Measurements from ENCODE around the gene SPATS1.
"Not testable (repeated sequence)": the region's sequence is repeated elsewhere in the genome, so short reads cannot be mapped to it uniquely, and the experiment has no call there.

SPATS1 gene

GRCh38 chr6:44312901-44313788 is 29.3 kb upstream of the SPATS1 start, which contains the start of gene AARS2:
TSS of gene AARS2 (minus strand) at chr6:44313347. CDS start at chr6:44313323, 24 bp downstream.
- DNase-seq: peak; percentile 77

- not testable (repeated sequence) for DNase-seq
Observed at GRCh38 chr6:44314657-44315056, 27.8 kb upstream of the SPATS1 start.

- no peak for DNase-seq
Observed at GRCh38 chr6:44315516-44315915, 26.9 kb upstream of the SPATS1 start.

DNA sequence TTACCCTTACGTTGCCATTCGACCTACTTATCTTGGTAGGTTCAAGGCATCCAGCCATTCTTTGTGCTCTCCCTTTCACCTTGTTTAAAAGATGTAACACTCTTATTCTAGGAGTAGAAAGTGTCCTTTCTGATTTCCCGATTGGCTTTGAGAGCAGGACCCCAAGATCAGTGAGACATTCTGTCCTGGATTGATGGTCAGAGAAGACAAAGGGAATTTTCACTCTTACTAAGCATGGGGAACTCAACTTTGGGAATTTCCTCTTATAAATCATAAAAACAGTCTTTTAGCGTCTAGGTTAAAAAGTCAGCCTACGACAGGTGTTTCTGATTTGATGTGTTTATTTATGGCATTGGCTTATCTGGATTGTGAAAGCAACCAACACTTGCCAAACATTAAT is 26.5 kb upstream of the SPATS1 start:
- no peak for DNase-seq

- no peak for DNase-seq
Observed at GRCh38 chr6:44316481-44316880, 26.0 kb upstream of the SPATS1 start.

DNA sequence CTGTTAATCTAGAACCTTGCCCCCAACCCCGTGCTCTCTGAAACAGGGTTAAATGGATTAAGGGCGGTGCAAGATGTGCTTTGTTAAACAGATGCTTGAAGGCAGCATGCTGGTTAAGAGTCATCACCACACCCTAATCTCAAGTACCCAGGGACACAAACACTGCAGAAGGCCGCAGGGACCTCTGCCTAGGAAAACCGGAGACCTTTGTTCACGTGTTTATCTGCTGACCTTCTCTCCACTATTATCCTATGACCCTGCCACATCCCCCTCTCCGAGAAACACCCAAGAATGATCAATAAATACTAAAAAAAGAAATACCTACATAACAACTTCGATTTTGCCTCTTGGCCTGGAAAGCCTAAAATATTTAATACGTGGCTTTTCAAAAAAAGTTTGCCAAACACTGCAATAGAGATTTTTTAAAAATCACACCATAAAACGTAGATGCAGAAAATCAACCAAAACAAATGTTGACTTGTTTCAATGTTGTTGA is 25.3 kb upstream of the SPATS1 start:
- DNase-seq: not testable (repeated sequence)

GRCh38 chr6:44321210-44321609 is 21.2 kb upstream of the SPATS1 start:
- no peak for DNase-seq

- DNase-seq: no peak
Observed at GRCh38 chr6:44327096-44327495, 15.4 kb upstream of the SPATS1 start.

DNA sequence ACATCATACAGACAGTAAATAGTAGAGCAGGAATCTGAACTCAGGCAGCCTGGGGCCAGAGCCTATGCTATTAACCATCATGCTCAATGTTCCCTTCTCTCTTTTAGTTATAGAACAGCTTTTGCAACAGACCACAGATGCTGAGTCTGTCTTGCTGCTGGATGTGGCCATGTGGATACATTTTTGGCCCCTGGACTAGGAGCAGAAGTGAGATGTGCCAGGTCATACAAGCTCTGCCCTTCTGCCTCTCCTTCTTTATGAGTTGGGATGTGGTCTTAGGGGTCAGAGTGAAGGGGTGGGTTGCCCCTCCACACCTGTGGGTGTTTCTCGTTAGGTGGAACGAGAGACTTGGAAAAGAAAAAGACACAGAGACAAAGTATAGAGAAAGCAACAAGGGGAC is 14.7 kb upstream of the SPATS1 start:
- DNase-seq: no peak

DNA sequence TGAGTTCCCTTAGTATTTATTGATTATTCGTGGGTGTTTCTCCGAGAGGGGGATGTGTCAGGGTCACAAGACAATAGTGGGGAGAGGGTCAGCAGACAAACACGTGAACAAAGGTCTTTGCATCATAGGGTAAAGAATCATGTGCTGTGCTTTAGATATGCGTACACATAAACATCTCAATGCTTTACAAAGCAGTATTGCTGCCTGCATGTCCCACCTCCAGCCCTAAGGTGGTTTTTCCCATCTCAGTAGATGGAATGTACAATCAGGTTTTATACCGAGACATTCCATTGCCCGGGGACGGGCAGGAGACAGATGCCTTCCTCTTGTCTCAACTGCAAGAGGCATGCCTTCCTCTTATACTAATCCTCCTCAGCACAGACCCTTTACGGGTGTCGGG is 14.2 kb upstream of the SPATS1 start:
- not testable (repeated sequence) for DNase-seq

- DNase-seq: no peak
Observed at GRCh38 chr6:44329858-44330257, 12.6 kb upstream of the SPATS1 start.

DNA sequence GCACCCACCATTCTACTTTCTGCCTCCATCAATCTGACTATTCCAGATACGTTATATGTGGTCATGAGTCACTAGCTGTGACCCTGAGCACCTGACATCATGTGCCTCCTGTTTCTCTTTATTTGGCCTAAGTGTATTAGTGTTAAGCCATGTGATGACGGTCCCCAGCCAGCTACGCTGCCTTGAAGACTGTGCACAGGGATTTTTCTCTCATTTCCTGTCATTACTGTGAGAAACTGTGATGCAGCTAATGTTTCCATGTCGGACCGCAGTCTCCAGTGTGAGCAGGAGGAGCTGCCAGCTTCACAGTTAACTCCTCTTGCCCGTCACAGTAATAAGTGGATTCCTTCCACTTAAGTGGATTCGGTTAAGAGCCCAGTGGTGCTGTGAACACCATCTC is 9.9 kb upstream of the SPATS1 start:
- DNase-seq: no peak

- DNase-seq: no peak
Observed at GRCh38 chr6:44333273-44333919, 9.1 kb upstream of the SPATS1 start.

- DNase-seq: no peak
Observed at GRCh38 chr6:44333942-44334341, 8.5 kb upstream of the SPATS1 start.

DNA sequence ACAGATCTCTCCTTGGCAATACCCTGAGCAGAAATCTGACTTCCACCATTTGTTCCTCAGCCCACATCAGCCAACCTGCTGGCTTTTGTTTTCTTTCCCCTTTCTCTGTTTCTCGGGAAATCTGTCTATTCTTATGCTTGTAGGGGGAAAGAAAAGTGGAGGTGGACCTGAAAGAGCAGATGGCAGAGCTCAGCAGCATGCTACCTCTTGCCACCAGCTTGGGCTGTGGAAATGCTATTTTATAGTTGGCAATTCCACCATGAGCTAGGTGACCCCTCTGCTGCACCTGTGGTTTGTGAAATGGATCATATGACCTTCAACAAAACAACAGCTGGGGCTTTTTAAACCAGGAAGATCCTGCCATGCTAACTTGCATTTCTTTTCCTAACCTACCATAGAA is 6.8 kb upstream of the SPATS1 start:
- DNase-seq: no peak

DNA sequence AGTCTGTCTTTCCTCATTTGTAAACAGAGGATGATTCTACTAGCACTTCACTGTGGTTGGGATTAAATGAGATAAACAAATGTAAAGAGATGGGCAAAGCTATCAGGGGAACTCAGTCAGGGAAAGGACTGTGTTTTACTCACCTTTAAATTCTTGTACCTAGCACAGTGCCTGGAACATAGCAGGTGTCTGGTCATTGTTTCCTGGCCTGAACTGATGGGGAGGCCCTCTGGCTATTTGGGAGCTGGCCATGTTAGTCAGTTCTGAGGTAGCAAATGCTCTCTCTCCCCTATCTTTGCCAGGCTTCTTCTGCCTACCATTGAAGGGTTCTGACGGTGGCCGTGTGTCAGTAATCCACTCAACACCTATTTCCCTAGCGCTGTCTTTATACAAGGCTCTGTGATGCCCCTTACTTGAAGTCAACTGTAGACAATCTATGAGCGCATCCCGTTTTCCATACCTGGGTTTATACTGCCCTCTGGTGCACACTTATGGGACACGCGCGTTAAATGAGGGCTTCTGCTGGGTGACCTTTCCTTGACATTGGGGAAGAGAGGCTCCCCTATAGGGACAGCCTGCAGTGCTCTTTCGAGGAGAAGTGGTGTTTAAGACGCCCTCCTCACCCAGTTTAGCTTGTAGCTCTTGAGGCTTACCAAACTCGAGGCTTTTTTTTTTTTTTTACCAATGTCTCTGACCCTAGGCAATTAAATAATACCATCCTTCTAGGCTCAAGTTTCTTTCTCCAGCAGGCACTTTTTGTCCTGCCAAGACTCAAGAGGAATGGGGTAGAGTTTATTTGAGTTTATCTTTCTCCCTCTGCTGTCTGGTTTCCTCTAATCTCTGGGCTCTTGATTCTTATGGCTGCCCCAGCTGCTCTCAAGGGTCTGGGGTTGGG is 4.0 kb upstream of the SPATS1 start:
- peak; percentile 46 for DNase-seq

GRCh38 chr6:44339301-44339700 is 3.1 kb upstream of the SPATS1 start:
- DNase-seq: no peak

- DNase-seq: no peak
Observed at GRCh38 chr6:44339763-44340625, 2.5 kb upstream of the SPATS1 start.

DNA sequence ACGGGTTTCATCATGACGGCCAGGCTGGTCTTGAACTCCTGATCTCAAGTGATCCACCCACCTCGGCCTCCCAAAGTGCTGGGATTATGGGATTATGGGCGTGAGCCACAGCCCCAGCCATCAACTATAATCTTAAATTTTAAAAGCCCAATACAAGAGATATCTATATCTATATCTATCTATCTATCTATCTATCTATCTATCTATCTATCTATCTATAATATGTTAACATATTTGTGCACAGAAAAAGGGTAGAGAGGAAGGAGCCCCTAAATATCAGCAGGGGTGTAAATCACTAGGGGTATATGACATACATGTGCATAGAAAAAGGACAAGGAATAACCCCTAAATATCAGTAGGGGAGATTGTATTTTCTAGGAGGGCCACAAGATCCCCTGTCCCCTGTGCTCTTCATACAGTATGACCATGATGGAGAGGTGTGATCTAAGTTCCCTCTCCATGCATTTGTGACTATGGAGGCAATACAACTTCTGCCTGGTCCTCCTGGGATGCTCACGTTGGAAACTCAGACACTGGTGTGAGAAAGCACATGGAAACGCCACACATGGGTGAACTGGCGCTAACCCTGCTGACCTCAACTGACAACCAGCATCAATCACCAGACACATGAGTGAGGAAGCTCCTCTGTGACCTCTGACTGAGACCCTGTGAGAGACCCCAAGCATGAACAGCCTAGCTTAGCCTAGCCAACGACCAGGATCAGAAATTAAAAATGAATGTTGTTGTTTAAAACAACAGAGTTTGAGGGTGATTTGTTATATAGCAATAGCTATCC is 1.2 kb upstream of the SPATS1 start:
- DNase-seq: no peak

- DNase-seq: no peak
Observed at GRCh38 chr6:44342052-44342451, 398 bp upstream of the SPATS1 start.

DNA sequence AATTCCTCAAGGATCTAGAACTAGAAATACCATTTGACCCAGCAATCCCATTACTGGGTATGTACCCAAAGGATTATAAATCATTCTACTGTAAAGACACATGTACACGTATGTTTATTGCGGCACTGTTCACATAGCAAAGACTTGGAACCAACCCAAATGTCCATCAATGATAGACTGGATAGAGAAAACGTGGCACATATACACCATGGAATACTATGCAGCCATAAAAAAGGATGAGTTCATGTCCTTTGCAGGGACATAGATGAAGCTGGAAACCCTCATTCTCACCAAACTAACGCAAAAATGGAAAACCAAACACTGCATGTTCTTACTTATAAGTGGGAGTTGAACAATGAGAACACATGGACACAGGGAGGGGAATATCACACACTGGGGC is 4.4 kb downstream of the SPATS1 start:
- not testable (repeated sequence) for DNase-seq
